Measurements from ENCODE around the gene KCNN1. TPM values are rescaled to one million over a fixed set of nuclear protein-coding genes. Genes with fewer than 3 reads are reported as not detected.

KCNN1 gene
- total RNA-seq, 1 donor from 2014 or later, result 1.8 TPM

DNA sequence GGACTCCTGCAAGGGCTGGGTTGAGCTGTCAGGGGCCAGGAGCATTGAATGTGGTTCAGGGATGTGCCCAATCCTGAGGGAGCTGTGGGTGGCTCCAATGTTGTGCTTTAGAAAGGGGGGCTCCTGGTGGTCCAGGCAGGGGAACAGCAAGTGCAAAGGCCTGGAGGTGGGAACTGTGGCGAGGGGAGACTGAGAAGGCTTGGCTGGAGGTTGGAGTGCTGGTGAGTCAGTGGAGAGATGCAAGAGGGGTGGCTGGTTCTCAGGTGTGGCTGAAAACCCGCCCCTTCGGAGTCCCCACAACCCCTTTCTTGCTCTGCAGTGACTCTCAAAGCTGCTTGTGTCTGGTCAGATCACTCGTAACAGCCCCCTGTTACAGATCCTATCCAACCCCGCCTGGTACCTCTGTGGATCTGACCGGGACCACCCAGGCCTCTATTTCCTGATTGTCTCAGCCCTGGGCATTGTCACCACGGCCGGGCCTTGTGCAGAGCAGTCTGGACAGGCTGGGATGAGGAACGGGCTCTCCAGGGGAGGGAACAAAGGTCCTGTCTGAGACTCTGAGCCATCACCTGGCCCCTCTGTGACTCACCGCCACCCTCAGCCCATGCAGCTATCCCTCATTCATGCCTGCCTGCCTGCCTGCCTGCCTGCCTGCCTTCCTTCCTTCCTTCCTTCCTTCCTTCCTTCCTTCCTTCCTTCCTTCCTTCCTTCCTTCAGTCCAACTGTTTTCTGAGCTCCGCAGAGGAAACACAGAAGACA is 1.4 kb upstream of the KCNN1 start:
- no peak overlapping the region for H3K9ac ChIP-seq
- no peak overlapping the region for H3K27ac ChIP-seq
- Mint-ChIP-seq H3K9me3 (no peaks in the 10 kb centered on the region), H3K4me1 (peaks cover 11% of the 10 kb centered on the region), H3K27ac (no peak overlapping the region), H3K27me3 (ENCODE audit: insufficient read depth, low read depth) (peaks cover 20% of the 10 kb centered on the region), H3K4me3 (peak overlapping the region; percentile 80), H3K36me3 (peaks cover 2% of the 10 kb centered on the region)
- peaks cover 4% of the 10 kb centered on the region for H3F3A ChIP-seq (ENCODE audit: low read depth)
- no peak overlapping the region for H2AFZ ChIP-seq (replicated peaks)
- no peaks in the 10 kb centered on the region for H3K9me3 ChIP-seq (ENCODE audit: low read depth)
- H3K4me2 ChIP-seq, result no peak overlapping the region
- DNase-seq (ENCODE audit: low spot score), result peak; percentile 36
- peaks cover 34% of the 10 kb centered on the region for H3K27me3 ChIP-seq
- H3K36me3 ChIP-seq, result no peaks in the 10 kb centered on the region
- H3K79me2 ChIP-seq (ENCODE audit: low read depth), result no peaks in the 10 kb centered on the region
- TF ChIP-seq EZH2phosphoT487 (IDR thresholded peaks at IDR 0.05), result no peak
- no peak for TF ChIP-seq EZH2 (IDR thresholded peaks at IDR 0.05)
- TF ChIP-seq, protein P1, sequence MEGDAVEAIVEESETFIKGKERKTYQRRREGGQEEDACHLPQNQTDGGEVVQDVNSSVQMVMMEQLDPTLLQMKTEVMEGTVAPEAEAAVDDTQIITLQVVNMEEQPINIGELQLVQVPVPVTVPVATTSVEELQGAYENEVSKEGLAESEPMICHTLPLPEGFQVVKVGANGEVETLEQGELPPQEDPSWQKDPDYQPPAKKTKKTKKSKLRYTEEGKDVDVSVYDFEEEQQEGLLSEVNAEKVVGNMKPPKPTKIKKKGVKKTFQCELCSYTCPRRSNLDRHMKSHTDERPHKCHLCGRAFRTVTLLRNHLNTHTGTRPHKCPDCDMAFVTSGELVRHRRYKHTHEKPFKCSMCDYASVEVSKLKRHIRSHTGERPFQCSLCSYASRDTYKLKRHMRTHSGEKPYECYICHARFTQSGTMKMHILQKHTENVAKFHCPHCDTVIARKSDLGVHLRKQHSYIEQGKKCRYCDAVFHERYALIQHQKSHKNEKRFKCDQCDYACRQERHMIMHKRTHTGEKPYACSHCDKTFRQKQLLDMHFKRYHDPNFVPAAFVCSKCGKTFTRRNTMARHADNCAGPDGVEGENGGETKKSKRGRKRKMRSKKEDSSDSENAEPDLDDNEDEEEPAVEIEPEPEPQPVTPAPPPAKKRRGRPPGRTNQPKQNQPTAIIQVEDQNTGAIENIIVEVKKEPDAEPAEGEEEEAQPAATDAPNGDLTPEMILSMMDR (IDR thresholded peaks at IDR 0.05), result no peak
- H4K20me1 ChIP-seq (ENCODE audit: low read depth), result no peaks in the 10 kb centered on the region
- peaks cover 5% of the 10 kb centered on the region for H3K4me1 ChIP-seq
- H3K4me3 ChIP-seq, result no peak overlapping the region

DNA sequence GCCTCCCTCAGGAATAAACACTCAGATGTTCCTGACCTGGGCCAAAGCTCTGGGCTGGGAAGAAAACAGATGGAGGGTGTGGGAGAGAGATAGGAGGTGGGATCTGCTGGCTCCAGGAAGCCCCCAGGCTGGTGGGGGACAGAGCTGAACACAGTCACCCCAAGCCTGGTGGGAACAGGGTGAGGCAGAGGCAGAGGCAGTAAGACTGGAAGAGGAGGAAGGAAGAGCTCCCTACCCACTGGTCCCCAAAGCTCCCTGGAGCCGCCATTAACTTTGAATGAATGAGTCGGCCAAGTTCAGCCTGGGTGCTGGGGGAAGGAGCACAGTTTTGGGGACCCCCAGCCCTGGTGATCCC is 801 bp upstream of the KCNN1 start:
- Histone ChIP-seq H3K4me1 (peaks cover 5% of the 10 kb centered on the region), H3K9me3 (ENCODE audit: low read depth) (no peaks in the 10 kb centered on the region), H3K9ac (no peak overlapping the region), H3K79me2 (ENCODE audit: low read depth) (no peaks in the 10 kb centered on the region), H2AFZ (replicated peaks) (no peak overlapping the region), H3F3A (ENCODE audit: low read depth) (peaks cover 4% of the 10 kb centered on the region), H3K36me3 (no peaks in the 10 kb centered on the region), H3K27ac (no peak overlapping the region), H3K4me3 (no peak overlapping the region), H3K27me3 (peaks cover 34% of the 10 kb centered on the region), H3K4me2 (peak overlapping the region; percentile 79), H4K20me1 (ENCODE audit: low read depth) (no peaks in the 10 kb centered on the region)
- H3K4me3 Mint-ChIP-seq, result peak overlapping the region; percentile 82
- no peak for TF ChIP-seq EZH2phosphoT487 (IDR thresholded peaks at IDR 0.05)
- TF ChIP-seq, protein P1 (IDR thresholded peaks at IDR 0.05), result no peak
- no peak for TF ChIP-seq EZH2 (IDR thresholded peaks at IDR 0.05)
- H3K27ac Mint-ChIP-seq, result no peak overlapping the region
- H3K27me3 Mint-ChIP-seq (ENCODE audit: insufficient read depth, low read depth), result peaks cover 20% of the 10 kb centered on the region
- DNase-seq (ENCODE audit: low spot score), result no peak
- H3K4me1 Mint-ChIP-seq, result peaks cover 10% of the 10 kb centered on the region
- H3K9me3 Mint-ChIP-seq, result no peaks in the 10 kb centered on the region
- peaks cover 2% of the 10 kb centered on the region for H3K36me3 Mint-ChIP-seq

DNA sequence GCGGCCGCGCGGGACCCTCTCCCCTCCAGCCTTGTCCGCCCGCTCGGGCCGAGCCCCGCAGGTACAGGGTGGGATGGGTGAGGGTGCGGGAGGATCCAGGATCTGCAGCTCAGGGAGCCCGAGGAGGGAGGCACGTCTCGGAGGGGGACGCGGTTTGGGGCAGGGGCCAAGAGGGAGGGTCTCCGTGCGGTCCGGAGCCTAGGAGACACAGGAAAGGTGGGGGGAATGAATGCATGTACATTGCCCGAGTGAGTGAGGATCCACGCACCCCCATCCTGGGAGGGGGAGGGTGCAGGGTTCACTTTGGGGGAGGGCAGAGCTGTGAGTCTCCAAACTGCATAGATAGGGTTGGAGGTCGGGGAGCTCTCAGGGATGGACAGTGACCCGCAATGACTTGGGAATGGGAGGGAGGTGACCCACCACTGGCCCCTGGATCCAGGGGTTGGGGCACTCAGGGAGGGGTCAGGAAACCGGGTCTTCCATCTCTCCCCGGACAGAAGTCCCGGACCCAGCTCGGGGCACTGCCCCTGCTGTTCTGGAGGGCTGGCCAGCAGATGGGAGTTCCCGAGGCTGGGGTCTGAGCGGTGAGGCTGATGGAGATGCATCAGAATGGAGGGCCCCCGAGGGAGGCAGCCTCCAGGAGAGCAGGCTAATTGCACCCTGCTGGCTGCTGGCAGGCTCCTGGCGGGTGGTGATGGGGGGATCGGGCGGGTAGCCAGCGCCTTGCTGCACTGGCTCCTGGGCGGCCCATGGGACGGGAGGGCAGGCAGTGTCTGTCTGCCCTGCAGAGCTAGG is 547 bp downstream of the KCNN1 start:
- DNase-seq (ENCODE audit: low spot score), result peak; percentile 35
- Histone ChIP-seq H3K27ac (no peak overlapping the region), H3K4me3 (peak overlapping the region; percentile 89), H3F3A (ENCODE audit: low read depth) (peaks cover 4% of the 10 kb centered on the region), H3K27me3 (peaks cover 34% of the 10 kb centered on the region), H3K36me3 (no peaks in the 10 kb centered on the region), H3K9me3 (ENCODE audit: low read depth) (no peaks in the 10 kb centered on the region), H3K79me2 (ENCODE audit: low read depth) (no peaks in the 10 kb centered on the region), H3K4me1 (peaks cover 5% of the 10 kb centered on the region), H3K9ac (no peak overlapping the region), H3K4me2 (peak overlapping the region; percentile 99), H2AFZ (replicated peaks) (peak overlapping the region; percentile 68), H4K20me1 (ENCODE audit: low read depth) (no peaks in the 10 kb centered on the region)
- H3K36me3 Mint-ChIP-seq, result peaks cover 2% of the 10 kb centered on the region
- H3K4me3 Mint-ChIP-seq, result peak overlapping the region; percentile 91
- H3K27ac Mint-ChIP-seq, result no peak overlapping the region
- no peaks in the 10 kb centered on the region for H3K9me3 Mint-ChIP-seq
- no peak for TF ChIP-seq EZH2phosphoT487 (IDR thresholded peaks at IDR 0.05)
- TF ChIP-seq, protein P1 (IDR thresholded peaks at IDR 0.05), result no peak
- TF ChIP-seq EZH2 (IDR thresholded peaks at IDR 0.05), result no peak
- H3K4me1 Mint-ChIP-seq, result peaks cover 14% of the 10 kb centered on the region
- peaks cover 20% of the 10 kb centered on the region for H3K27me3 Mint-ChIP-seq (ENCODE audit: insufficient read depth, low read depth)
